Measurements from ENCODE around the gene XPO6.

XPO6 gene

GRCh38 chr16:28164140-28164539, 47.6 kb downstream of the XPO6 start:
- Histone ChIP-seq H2AFZ (no peak overlapping the region), H3K4me2 (ENCODE audit: low read length) (no peak overlapping the region), H3K27ac (no peak overlapping the region), H3K4me3 (ENCODE audit: low read depth, low read length) (no peak overlapping the region), H3K36me3 (ENCODE audit: control insufficient read depth, insufficient read depth, low read length) (no peaks in the 10 kb centered on the region), H3K9ac (no peak overlapping the region), H3K9me3 (ENCODE audit: control insufficient read depth, low read length) (no peaks in the 10 kb centered on the region), H3K27me3 (ENCODE audit: control insufficient read depth, insufficient read depth, low read length) (no peaks in the 10 kb centered on the region), H3K79me2 (peaks cover 5% of the 10 kb centered on the region), H3K4me1 (no peaks in the 10 kb centered on the region)
- no peak for TF ChIP-seq CTCF (IDR thresholded peaks at IDR 0.05)

GRCh38 chr16:28163699-28164098, 48.1 kb downstream of the XPO6 start:
- no peak for TF ChIP-seq CTCF (IDR thresholded peaks at IDR 0.05)
- Histone ChIP-seq H3K27me3 (ENCODE audit: control insufficient read depth, insufficient read depth, low read length) (no peaks in the 10 kb centered on the region), H3K27ac (no peak overlapping the region), H2AFZ (no peak overlapping the region), H3K4me2 (ENCODE audit: low read length) (no peak overlapping the region), H3K79me2 (peaks cover 5% of the 10 kb centered on the region), H3K4me1 (no peaks in the 10 kb centered on the region), H3K4me3 (ENCODE audit: low read depth, low read length) (no peak overlapping the region), H3K36me3 (ENCODE audit: control insufficient read depth, insufficient read depth, low read length) (no peaks in the 10 kb centered on the region), H3K9ac (no peak overlapping the region), H3K9me3 (ENCODE audit: control insufficient read depth, low read length) (no peaks in the 10 kb centered on the region)

GRCh38 chr16:28162326-28162877, 49.4 kb downstream of the XPO6 start:
- TF ChIP-seq CTCF (IDR thresholded peaks at IDR 0.05) = no peak
- no peak overlapping the region for H3K9ac ChIP-seq
- H3K36me3 ChIP-seq (ENCODE audit: control insufficient read depth, insufficient read depth, low read length) = no peaks in the 10 kb centered on the region
- H2AFZ ChIP-seq = no peak overlapping the region
- H3K27me3 ChIP-seq (ENCODE audit: control insufficient read depth, insufficient read depth, low read length) = no peaks in the 10 kb centered on the region
- no peak overlapping the region for H3K4me2 ChIP-seq (ENCODE audit: low read length)
- no peak overlapping the region for H3K4me3 ChIP-seq (ENCODE audit: low read depth, low read length)
- peaks cover 5% of the 10 kb centered on the region for H3K79me2 ChIP-seq
- no peak overlapping the region for H3K27ac ChIP-seq
- H3K9me3 ChIP-seq (ENCODE audit: control insufficient read depth, low read length) = no peaks in the 10 kb centered on the region
- H3K4me1 ChIP-seq = no peaks in the 10 kb centered on the region

GRCh38 chr16:28161626-28162025, 50.1 kb downstream of the XPO6 start:
- H3K27me3 ChIP-seq (ENCODE audit: control insufficient read depth, insufficient read depth, low read length) = no peaks in the 10 kb centered on the region
- TF ChIP-seq CTCF (IDR thresholded peaks at IDR 0.05) = no peak
- peaks cover 2% of the 10 kb centered on the region for H3K79me2 ChIP-seq
- H3K9ac ChIP-seq = no peak overlapping the region
- H3K9me3 ChIP-seq (ENCODE audit: control insufficient read depth, low read length) = no peaks in the 10 kb centered on the region
- no peak overlapping the region for H2AFZ ChIP-seq
- no peak overlapping the region for H3K4me2 ChIP-seq (ENCODE audit: low read length)
- H3K4me1 ChIP-seq = no peaks in the 10 kb centered on the region
- no peak overlapping the region for H3K4me3 ChIP-seq (ENCODE audit: low read depth, low read length)
- no peaks in the 10 kb centered on the region for H3K36me3 ChIP-seq (ENCODE audit: control insufficient read depth, insufficient read depth, low read length)
- no peak overlapping the region for H3K27ac ChIP-seq

GRCh38 chr16:28158136-28158535, 53.6 kb downstream of the XPO6 start:
- Histone ChIP-seq H3K36me3 (ENCODE audit: control insufficient read depth, insufficient read depth, low read length) (no peaks in the 10 kb centered on the region), H3K27ac (no peak overlapping the region)

More at GRCh38 chr16:28158136-28158535, 53.6 kb downstream of the XPO6 start:
- Histone ChIP-seq H3K9me3 (ENCODE audit: control insufficient read depth, low read length) (no peaks in the 10 kb centered on the region), H3K4me2 (ENCODE audit: low read length) (no peak overlapping the region), H3K9ac (no peak overlapping the region), H3K27me3 (ENCODE audit: control insufficient read depth, insufficient read depth, low read length) (no peaks in the 10 kb centered on the region), H3K4me3 (ENCODE audit: low read depth, low read length) (no peak overlapping the region), H2AFZ (no peak overlapping the region), H3K4me1 (no peaks in the 10 kb centered on the region), H3K79me2 (peaks cover 4% of the 10 kb centered on the region)
- no peak for TF ChIP-seq CTCF (IDR thresholded peaks at IDR 0.05)
